CD4-positive, alpha-beta T cell treated with Interleukin-4 for 1 hour (primary cell): ENCODE data around the gene LRWD1.

Source experiments
- DNase-seq, 2 donors: peaks; one replicate each; pipeline ENCODE4 v3.0.0-alpha.2; 2020 to 2022

LRWD1 gene

DNA sequence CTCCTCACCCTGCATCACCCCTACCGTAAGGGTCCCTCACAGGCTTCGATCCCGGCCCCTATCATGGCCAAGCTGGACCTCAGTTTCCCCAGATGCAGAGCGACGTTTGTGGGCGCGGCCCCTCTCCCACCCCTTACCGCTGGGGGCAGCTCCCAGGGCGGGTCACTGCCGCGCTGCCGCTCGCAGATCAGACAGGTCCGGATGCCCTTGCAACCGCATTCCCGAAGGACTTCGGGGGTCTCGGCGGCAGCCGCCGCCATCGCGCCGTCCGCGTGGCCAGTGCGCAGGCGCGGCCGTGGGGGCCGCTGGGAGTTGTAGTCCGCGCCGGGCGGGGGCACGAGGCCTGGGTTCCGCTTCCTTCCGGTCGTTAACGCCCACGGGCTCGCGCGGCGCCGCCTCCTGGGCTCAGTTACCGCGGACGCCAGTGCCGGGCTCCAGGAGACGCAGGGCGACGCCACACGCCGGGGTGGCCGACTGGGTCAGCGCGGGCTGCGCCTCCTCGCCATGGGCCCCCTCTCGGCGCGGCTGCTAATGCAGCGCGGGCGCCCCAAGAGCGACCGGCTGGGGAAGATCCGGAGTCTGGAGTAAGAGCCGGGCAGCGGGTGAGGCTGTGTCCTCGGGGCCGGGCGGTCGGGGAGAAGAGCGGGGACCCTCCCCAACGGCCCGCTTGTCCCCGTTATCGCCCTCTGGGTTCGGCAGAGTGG lies at the start of gene LRWD1, which contains the start of gene ALKBH4:
Gene LRWD1 (plus strand): TSS at position 408 of the 704 bp plus-strand sequence. CDS start 97 bp downstream, at position 505.
Gene ALKBH4 (minus strand): TSS at position 287 of the 704 bp plus-strand sequence. CDS start 27 bp downstream, at position 260.
- DNase-seq: peak; percentile 94

DNA sequence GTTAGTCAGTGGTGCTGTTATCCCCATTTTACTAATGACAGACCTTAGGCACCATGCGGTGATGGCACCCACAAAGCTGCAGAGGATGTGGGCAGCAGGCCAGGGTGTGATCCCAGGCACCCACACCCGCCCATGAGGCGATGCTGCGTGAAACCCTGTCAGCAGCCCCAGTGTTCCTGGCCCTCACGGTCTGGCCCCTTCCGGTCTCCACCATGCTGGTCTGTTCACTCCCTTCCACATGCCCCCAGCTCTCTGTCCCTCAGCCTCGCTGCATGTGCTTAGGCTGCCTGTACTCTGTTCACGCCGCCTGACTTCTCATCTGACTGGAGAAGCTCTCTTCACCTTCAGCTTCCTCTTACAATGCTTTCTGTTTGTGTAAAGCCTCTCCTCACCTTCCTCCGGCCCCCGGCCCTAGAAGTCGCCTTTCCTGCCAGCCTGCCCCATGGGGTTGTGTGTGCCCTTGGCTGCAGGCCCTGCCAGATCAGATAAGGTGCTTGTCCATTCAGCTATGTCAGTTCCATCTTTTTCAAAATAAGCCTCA lies 49.0 kb upstream of the LRWD1 start:
- peak; percentile 65 to 67 for DNase-seq

DNA sequence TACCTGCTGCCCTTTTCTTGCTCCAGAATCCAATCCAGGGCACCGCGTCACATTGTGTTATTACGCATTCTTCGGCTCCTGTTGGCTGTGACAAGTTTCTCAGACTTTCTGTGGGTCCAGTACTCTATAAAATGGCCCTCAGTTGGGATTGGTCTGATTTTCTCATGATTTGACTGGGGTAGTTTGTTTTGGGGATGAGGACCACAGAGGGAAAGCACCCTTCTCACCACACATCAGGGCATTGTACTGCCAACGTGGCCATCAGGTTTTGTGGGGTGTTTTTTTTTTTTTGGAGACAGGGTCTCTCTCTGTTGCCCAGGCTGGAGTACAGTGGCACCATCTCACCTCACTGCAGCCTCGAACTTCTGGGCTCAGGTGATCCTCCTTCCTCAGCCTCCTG lies 48.4 kb upstream of the LRWD1 start:
- no peak for DNase-seq

DNA sequence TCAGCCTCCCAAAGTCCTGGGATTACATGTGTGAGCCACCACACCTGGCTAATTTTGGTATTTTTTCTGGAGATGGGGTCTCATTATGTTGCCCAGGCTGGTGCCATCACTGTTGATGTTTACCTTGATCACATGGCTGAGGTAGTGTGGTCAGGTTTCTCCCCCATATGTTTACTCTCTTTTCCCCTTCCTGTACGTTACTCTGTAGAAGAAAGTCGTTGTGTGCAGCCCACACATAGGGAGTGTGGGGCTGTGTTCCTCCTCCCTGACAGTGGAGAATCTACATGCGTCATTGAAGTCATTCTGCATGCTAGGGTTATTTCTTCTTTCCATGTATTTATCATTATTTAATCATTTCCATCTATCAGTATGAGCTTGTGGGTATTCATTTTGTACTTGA lies 47.7 kb upstream of the LRWD1 start:
- peak; percentile 29 to 36 for DNase-seq

DNA sequence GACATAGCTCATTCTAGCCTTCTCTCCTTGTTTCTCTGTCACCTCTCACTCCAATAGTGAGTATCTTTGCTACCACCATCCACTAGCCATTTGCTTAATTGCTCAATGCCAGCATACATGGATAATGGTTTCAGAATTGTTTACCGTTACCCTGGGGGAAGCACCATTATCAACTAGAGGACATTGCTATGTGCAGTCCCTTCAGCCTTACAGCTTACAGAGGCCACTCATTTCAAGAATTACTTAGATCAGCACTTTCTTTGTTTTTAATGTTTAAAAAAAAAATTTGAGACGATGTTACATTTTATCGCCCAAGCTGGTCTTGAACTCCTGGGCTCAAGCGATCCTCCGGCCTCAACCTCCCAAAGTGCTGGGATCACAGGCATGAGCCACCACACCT lies 46.2 kb upstream of the LRWD1 start:
- DNase-seq: no peak

DNA sequence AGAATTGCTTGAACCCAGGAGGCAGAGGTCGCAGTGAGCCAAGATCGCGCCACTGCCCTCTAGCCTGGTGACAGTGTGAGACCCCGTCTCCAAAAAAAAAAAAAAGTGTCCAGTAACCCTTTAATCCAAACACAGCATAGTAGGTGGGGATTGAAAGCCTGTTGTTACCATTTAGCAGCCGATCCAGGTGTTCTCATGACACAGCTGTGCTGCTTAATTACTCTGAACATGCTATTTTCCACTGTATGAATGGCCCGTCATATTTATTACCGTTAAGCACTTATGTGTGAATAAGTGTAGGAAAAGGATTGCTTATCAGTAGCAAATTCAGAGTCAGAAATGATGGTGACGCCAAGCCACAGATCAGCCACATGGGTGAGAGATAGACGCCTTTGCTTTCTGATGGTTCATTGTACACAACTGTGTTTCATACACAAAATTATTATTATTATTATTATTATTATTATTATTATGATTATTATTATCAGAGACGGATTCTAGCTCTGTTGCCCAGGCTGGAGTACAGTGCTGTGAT lies 43.0 kb upstream of the LRWD1 start:
- DNase-seq: no peak

DNA sequence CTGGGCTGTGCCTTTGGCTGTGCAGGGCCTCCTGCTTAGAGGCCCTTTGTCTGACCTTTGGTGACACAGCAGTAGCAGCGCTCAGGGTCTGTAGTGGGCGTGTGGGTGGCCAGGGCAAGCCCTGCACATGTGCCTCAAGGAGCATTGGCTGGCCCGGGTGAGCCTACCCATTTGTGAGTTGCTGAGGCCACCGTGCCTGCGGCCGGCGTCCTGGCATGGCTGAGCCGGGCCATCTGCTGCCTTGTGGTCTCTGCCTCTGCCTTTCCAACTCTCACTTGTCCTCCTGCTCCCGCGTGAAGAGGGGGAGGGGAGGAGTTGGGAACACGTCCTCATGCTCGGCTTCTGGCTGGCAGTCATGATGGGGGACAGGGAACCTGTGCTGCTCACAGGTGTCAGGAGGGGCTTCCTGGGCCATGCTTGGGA lies 40.6 kb upstream of the LRWD1 start:
- no peak for DNase-seq

DNA sequence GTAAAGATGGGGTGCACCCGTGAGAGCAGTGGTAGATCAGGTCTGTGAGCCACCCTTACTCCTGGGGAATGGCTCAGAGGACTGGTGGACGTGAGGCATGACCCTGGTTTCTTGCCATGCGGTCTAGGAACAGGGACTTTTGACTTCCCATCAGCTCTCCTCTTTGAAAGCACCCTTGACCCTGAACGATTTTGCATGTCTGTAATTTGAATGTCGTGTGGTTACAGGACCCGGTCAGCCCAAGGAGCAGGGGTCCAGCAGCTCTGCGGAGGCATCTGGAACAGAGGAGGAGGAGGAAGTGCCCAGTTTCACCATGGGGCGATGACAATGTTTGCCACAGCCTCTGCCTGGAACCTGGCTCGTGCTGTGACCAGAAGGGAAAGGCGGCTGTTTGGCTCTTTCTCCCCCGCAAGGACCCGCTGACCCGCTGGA lies 40.0 kb upstream of the LRWD1 start:
- DNase-seq: no peak

DNA sequence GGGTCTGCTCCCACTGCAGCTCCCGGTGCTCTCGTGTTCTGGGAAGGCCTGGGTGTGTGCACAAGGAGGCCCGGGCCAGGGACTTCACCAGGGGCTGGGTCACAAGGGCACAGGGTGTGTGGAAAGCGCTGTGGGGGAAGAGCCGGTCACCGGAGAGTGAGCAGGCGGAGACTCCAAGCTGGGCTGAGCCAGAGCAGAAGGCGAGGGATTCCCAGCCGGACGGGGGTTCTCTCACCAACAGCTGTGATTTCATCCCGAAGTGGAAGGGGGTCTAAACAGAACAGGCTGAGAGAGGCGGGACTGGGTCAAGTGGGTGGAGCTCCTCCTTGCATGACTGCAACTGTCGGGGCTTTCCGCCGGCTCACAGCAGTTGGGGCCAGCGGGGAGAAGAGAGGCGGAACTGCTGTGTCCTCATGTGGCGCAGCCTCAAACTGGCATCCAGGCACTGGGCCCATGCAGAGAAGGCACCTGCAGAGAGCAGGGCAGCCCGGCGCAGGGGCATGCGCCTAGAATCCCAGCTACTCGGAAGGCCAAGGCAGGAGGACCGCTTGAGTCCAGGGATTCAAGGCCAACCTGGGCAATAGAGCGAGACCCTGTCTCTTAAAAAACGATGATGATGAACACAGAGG lies 39.0 kb upstream of the LRWD1 start:
- peak; percentile 90 to 93 for DNase-seq

DNA sequence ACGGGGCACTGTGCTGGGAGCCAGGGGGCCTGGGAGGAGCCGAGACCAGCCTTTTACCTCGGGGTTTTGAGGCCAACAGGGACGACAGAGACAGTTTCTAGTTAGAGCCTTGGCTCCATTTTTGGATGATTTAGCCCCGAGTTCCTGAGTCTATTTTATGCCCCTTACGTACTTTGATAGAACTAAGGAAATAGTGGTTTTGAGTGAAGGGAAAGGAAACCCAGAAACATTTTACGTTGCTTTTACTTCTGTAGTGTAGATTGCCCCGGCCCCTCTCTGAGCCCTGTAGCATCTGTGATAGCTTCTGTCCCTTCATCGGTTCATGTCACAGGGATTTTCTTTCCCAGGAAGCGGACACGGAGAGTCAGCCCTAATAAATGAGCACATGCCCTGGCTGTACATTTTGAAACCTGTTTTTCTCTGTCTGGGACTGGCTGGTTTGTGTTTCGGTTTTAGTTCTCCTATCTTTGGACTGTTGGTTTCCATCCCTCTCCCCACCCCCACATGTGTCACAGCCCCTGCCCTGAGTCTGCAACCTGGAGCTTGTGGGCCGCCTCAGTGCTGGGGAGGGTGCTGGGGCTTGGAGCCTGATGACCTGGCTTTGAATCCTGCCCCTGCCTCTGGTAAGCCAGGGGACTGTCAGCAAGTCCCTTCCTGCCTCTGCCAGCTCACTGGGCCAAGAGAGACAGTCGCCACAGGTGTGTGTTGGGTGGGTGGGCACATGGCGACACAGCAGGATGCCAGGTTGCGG lies 38.3 kb upstream of the LRWD1 start:
- DNase-seq: peak; percentile 81

DNA sequence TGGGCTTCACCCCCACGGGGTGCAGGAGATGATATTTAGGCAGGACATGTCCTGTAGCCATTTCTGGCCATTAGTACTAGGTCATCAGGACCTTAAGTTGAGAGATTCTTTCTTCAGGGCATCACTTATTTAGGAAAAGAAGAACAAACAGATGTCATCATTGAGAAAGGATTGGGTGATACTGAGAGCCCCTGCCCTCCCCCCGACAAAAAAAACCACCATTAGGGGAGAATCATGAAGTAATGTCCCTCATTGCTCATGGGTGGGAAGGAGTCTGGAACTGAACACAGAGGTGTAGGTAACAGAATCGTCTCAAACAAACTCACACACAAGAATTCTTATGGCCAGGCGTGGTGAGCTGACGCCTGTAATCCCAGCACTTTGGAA lies 37.8 kb upstream of the LRWD1 start:
- no peak for DNase-seq

DNA sequence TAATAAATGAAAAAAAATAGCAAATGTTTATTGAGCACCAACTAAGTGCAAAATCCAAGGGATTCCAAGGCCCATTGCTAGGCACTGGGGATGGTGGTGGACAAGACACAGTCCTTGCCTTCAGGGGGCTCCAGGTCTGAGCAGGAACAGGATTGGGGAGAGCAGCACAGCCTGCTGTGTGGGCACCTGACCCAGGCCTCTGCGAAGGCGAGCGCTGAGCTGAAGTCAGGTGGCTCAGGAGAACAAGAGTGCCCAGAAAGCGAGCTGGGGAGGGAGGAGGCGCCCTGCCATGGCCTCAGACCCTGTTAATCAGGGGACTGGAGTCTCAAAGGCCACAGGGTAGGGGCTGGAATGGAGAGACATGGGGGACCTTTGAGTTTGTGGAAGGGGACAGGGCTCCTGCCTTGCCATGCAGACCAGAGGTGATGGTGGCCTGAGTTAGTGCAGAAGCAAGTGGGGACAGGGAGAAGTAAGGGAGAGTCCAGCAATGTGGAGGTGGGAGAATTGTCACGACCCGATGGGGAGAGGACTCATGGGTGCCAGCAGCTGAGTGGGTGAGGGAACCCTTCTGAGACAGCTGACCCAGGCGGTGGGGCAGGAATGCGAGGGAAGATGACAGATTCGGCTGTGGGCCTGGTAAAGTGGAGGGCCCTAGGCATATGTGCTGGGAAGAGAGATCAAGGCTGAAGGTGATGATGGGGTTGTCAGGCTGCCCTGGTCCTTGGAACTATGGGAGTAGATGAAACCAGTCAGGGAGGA lies 35.5 kb upstream of the LRWD1 start:
- DNase-seq: no peak

DNA sequence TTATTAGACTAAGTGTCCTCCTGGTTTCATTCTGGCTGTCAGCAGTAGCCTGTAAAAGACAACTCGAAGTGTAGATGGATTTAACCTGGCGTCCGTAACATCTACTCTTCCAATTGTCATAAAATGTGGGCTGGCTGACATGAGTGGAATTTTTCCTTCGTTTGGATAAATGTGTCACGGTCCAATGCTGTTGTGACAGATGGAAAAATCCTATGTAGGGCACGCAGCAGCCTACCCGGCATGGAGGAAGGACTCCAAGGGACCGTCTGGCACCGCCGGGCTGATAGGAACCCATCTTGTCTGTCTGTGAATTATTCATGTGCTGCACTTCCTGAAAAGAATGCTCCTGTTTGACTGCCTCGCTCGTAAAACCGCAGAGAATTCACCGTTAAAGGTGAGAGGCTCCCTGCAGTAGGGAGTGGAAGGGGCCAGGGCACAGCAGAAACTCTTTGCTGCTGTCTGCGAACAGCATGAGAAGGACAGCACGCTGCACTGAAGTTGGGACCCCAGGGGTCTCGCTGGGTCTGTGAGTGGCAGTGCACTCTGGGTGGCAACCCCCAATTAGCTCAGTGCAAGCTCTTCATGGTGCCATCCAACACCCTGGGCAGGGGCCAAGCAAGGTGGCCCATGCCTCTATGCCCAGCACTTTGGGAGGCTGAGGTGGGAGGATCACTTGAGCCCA lies 33.0 kb upstream of the LRWD1 start:
- DNase-seq: peak; percentile 82 to 84

DNA sequence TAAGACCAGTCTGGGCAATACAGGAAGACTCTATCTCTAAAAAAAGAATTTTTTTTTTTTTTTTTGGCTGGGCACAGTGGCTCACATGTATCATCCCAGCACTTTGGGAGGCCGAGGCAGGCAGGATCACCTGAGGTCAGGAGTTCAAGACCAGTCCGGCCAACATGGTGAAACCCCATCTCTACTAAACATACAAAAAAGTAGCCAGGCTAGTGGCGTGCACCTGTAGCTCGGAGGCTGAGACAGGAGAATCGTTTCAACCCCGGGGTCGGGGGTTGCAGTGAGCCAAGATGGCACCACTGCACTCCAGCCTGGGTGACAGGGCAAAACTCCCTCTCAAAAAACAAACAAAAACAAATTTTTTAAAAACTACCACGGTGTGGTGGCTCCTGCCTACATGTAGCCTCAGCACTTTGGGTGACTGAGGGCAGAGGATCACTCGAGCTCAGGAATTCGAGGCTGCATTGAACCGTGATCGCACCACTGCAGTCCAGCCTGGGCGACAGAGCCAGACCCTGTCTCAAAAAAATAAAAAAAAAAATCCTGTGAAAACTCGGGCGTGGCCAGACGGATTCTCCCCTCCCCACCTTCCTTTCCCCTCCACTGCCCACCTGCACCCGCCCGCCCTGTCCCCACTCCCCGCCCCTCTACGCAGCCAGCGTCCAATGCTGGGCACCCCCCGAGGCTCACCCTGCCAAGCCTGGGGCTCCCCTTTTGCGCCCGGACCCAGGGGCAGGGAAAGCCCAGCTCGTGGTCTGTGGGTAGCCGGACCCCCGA lies 32.2 kb upstream of the LRWD1 start:
- peak in 1 of 2 donors; percentile 64 for DNase-seq

DNA sequence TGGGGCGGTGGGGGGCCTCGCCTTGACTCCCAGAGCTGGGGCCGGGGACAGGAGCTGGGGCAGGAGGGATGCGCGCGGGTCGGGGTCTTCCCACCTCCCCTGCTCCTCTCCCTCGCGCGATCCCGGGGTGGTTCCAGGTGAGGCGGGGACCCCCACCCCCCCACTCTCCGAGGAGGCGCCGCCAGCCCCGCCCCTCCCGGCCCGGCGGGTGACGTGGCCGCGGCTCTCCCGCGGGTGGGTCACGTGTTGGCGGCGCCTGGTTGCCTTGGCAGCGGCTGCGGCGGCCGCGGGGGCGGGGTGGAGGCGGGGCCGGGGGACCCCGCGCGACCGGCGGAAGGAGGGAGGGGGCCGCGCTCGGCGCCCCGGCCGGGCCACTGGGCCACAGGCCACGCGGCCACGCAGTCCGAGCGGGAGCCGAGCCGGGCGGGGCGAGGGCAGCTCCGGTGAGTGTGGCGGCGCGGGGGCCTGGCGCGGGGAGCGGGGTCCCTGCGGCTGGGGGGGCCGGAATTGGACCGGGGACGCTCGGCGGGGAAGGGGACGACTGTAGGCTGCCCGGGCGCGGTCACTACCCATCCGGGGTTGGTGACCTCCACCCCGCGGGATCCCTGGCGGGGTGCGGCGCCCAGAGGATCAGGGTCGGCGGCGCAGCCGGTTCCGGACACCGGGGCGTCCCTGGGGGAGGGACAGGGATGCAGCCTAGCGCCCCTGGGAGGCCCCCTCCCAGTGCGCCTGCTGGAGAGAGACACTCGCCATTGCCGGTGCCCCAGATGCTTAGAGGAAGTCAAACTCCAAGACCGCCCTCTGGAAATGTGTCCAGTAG lies 31.4 kb upstream of the LRWD1 start, which contains the start of gene ORAI2:
Gene ORAI2 (plus strand): TSS at position 357 of the 820 bp plus-strand sequence. CDS start 5,382 bp downstream, outside the sequence.
- DNase-seq: peak; percentile 87 to 89

DNA sequence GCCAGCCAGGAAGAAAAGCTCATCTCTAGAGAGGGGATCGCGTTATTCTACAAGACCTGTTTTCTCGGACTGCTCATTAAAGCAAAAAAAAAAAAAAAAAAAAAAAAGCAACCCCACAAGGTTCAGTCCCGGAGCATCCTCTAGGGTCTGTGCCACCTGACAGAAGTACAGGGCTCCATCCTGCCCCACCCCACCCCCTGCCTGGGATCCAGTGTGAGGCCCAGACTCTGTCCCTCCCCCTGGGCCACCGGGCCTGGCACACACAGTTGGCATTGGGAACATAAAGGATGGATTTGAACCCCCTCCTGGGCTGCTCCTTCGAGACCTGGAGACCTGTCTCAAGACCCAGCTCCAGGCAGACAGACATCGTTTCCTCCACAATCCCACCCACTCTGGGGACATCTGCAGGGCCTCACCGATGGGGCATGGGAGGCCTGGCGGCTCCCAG lies 30.7 kb upstream of the LRWD1 start:
- DNase-seq: peak in 1 of 2 donors; percentile 32

DNA sequence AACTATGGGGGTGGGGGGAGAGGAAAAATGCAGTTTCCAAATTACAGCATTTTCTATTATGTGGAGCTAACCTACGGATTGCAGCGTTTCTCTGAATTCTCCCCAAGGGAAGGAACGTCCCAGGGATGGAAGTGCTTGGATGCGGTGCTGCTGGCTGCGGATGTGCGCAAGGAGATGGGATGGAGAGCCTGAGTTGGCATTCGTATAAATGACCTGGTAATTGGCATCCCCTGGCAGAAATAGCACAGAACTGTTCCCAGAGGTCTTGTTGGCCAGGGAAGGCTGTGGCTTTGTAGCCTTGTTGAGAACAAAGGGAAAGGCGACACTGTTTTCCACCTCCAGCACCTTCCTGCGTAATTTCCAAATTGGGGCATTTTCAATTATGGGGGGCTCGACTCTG lies 28.7 kb upstream of the LRWD1 start:
- no peak for DNase-seq

DNA sequence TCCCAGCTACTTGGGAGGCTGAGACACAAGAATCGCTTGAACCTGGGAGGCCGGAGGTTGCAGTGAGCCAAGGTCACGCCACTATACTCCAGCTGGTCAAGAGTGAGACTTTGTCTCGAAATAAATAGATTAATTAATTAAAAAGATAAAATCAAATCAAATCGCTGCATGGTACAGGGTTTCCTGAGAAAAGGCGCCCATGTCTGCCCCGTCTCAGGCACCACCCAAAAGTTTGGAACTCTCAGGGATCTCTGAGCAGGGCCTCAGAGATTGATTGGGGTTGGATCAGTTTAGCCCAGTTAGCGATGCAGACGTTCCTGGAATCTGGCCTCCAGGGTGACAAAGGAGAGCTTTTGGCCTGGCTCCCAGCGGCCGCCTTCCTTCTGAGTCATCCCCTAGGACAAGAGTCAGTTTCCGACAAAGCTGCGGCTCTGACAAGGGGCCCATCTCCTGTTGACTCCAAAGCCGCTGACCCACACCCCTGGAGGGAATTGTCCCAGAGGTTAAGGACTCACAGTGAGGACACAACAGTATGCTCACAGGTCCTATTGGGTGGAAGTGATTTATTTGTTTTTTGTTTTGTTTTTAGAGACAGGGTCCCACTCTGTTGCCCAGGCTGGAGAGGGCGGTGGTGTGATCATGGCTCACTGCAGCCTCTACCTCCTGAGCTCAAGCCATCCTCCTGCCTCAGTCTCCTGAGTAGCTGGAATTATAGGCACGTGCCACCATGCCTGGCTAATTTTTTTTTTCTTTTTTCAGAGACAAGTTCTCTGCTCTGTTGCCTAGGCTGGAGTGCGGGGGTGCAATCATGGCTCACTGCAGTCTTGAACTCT lies 24.6 kb upstream of the LRWD1 start:
- no peak for DNase-seq
